H1 (cell line): ENCODE results near the gene KISS1. TPM values are rescaled to one million over a fixed set of nuclear protein-coding genes. Genes with fewer than 3 reads are reported as not detected.

Experiments used
- CTCF ChIA-PET: fragments of 300-600 bp; sonication (Branson Sonifier 250); formaldehyde crosslinking; loops from one replicate; lab custom pipeline; 2021; ENCODE audit not compliant: partially characterized antibody; lab: Charles Lee
- POLR2A ChIA-PET: fragments of 300-600 bp; sonication (Branson Sonifier 250); formaldehyde crosslinking; loops from one replicate; lab custom pipeline; 2021; ENCODE audit warnings: inconsistent platforms; ENCODE audit not compliant: partially characterized antibody; lab: Charles Lee
- DNase-seq, 2 experiments: peaks; one replicate each; pipeline versions ENCODE4 v3.0.0 to v3.0.0-alpha.2; 2010 to 2022; ENCODE audit warnings: low spot score in 2 of 2, low read depth in 1 of 2, mixed read lengths in 1 of 2
- FAIRE-seq: peaks from 2 replicates; lab custom pipeline; 2011; peaks lifted over from hg19 to GRCh38; lab: Jason Lieb, UNC
- H2AFZ ChIP-seq: 2 replicates; pipeline ENCODE4 v1.8.1; 2012; ENCODE audit warnings: low read length, inconsistent platforms
- H2AK5ac ChIP-seq: 2 replicates; pipeline ENCODE4 v1.6.1; 2013; ENCODE audit warnings: low read depth, low read length
- H2BK120ac ChIP-seq: replicated peaks from 2 replicates; pipeline ENCODE3; 2013; ENCODE audit warnings: low read depth, low read length, inconsistent platforms
- H2BK12ac ChIP-seq: 2 replicates; pipeline ENCODE4 v1.6.1; 2013; ENCODE audit warnings: low read depth, low read length
- H2BK15ac ChIP-seq: 2 replicates; pipeline ENCODE4 v1.6.1; 2013; ENCODE audit warnings: low read length
- H2BK20ac ChIP-seq: 2 replicates; pipeline ENCODE4 v1.6.1; 2013; ENCODE audit warnings: low read length
- H2BK5ac ChIP-seq: 2 replicates; pipeline ENCODE4 v1.6.1; 2013; ENCODE audit warnings: low read depth, low read length
- H3K14ac ChIP-seq: 2 replicates; pipeline ENCODE4 v1.6.1; 2013; ENCODE audit warnings: inconsistent platforms; ENCODE audit not compliant: insufficient read length
- H3K18ac ChIP-seq: 2 replicates; pipeline ENCODE4 v1.6.1; 2013; ENCODE audit warnings: low read length; ENCODE audit errors: extremely low read depth
- H3K23ac ChIP-seq: 2 replicates; pipeline ENCODE4 v1.6.1; 2013; ENCODE audit warnings: inconsistent platforms; ENCODE audit not compliant: insufficient read length
- H3K23me2 ChIP-seq: 2 replicates; pipeline ENCODE4 v1.6.1; 2013; ENCODE audit warnings: low read depth, low read length
- H3K27ac ChIP-seq: 2 replicates; pipeline ENCODE4 v1.6.1; 2011; ENCODE audit warnings: low read depth, low read length, inconsistent platforms
- H3K27me3 ChIP-seq, 4 experiments: replicated peaks in 1 of 4; 1 replicate in 1 of 4; 2 replicates in 3 of 4; pipeline versions ENCODE4 v1.6.1 to v1.8.1; 2011 to 2013; ENCODE audit warnings: low read length in 3 of 4, mild to moderate bottlenecking in 3 of 4, inconsistent platforms in 2 of 4, mixed read lengths in 2 of 4, moderate library complexity in 1 of 4; ENCODE audit not compliant: control insufficient read depth in 3 of 4, insufficient read depth in 3 of 4; ENCODE audit errors: extremely low read depth in 1 of 4
- H3K36me3 ChIP-seq, 4 experiments: 2 replicates each; pipeline versions ENCODE4 v1.6.1 to v1.8.1; 2011 to 2013; ENCODE audit warnings: mild to moderate bottlenecking in 4 of 4, low read length in 3 of 4, moderate library complexity in 2 of 4, control low read depth in 1 of 4, inconsistent platforms in 1 of 4; ENCODE audit not compliant: insufficient read depth in 4 of 4, control insufficient read depth in 2 of 4
- H3K4ac ChIP-seq: replicated peaks from 2 replicates; pipeline ENCODE3; 2013; ENCODE audit warnings: low read length, low read depth, mixed read lengths, inconsistent platforms; ENCODE audit not compliant: insufficient read length
- H3K4me1 ChIP-seq, 4 experiments: replicated peaks in 1 of 4; 1 replicate in 1 of 4; 2 replicates in 3 of 4; pipeline versions ENCODE4 v1.6.1 to v1.8.1; 2011 to 2013; ENCODE audit warnings: low read length in 3 of 4, inconsistent platforms in 2 of 4, mixed read lengths in 1 of 4; ENCODE audit not compliant: insufficient read depth in 4 of 4, control insufficient read depth in 3 of 4
- H3K4me2 ChIP-seq, 2 experiments: 2 replicates each; pipeline versions ENCODE4 v1.6.1 to v1.8.1; 2011 to 2013; ENCODE audit warnings: low read depth in 2 of 2, low read length in 2 of 2, control low read depth in 1 of 2, inconsistent platforms in 1 of 2, mild to moderate bottlenecking in 1 of 2; ENCODE audit not compliant: insufficient read depth in 1 of 2
- H3K4me3 ChIP-seq, 4 experiments: fragments of 200-600, 300-600 bp in 1 of 4; sonication (generic), shearing (Covaris generic), sonication (Bioruptor Twin) in 1 of 4; 2 replicates each; pipeline versions ENCODE4 v1.5.1 to v1.8.1; 2011 to 2016; ENCODE audit warnings: low read length in 4 of 4, low read depth in 3 of 4, control low read depth in 2 of 4, inconsistent platforms in 2 of 4, mild to moderate bottlenecking in 2 of 4, mixed read lengths in 1 of 4, moderate library complexity in 1 of 4; ENCODE audit not compliant: insufficient read depth in 2 of 4; ENCODE audit errors: extremely low read depth in 1 of 4
- H3K56ac ChIP-seq: replicated peaks from 2 replicates; pipeline ENCODE3; 2013; ENCODE audit warnings: low read depth, mild to moderate bottlenecking, mixed read lengths, low read length, inconsistent platforms; ENCODE audit not compliant: insufficient read length
- H3K79me1 ChIP-seq: 2 replicates; pipeline ENCODE4 v1.6.1; 2013; ENCODE audit warnings: low read depth, low read length, control low read depth
- H3K79me2 ChIP-seq, 2 experiments: 2 replicates each; pipeline versions ENCODE4 v1.6.1 to v1.8.1; 2012 to 2013; ENCODE audit warnings: low read length in 2 of 2, mild to moderate bottlenecking in 2 of 2, inconsistent platforms in 1 of 2; ENCODE audit not compliant: insufficient read depth in 2 of 2, control insufficient read depth in 1 of 2
- H3K9ac ChIP-seq, 4 experiments: replicated peaks in 1 of 4; 1 replicate in 1 of 4; 2 replicates in 3 of 4; pipeline versions ENCODE4 v1.6.1 to v1.8.1; 2011 to 2013; ENCODE audit warnings: low read depth in 3 of 4, low read length in 3 of 4, control low read depth in 2 of 4, mild to moderate bottlenecking in 2 of 4, moderate library complexity in 2 of 4, inconsistent platforms in 1 of 4; ENCODE audit errors: extremely low read depth in 1 of 4
- H3K9me3 ChIP-seq, 2 experiments: 2 replicates each; pipeline versions ENCODE4 v1.6.1 to v1.8.1; 2012 to 2013; ENCODE audit warnings: mild to moderate bottlenecking in 2 of 2, moderate library complexity in 2 of 2, control low read depth in 1 of 2, inconsistent platforms in 1 of 2, low read depth in 1 of 2, low read length in 1 of 2, mixed read lengths in 1 of 2; ENCODE audit not compliant: insufficient read depth in 2 of 2
- H4K20me1 ChIP-seq, 2 experiments: replicated peaks in 1 of 2; 2 replicates each; pipeline versions ENCODE3 to v1.8.1; 2011 to 2013; ENCODE audit warnings: inconsistent platforms in 2 of 2, low read length in 2 of 2, mild to moderate bottlenecking in 1 of 2; ENCODE audit not compliant: insufficient read depth in 2 of 2, control insufficient read depth in 1 of 2
- H4K5ac ChIP-seq: 2 replicates; pipeline ENCODE4 v1.6.1; 2013; ENCODE audit warnings: low read length, low read depth, mixed read lengths, inconsistent platforms; ENCODE audit not compliant: insufficient read length
- H4K8ac ChIP-seq: 2 replicates; pipeline ENCODE4 v1.8.0; 2013; ENCODE audit warnings: mild to moderate bottlenecking, moderate library complexity, low read length, inconsistent platforms; ENCODE audit not compliant: insufficient read depth; ENCODE audit errors: extremely low read depth
- H4K91ac ChIP-seq: replicated peaks from 2 replicates; pipeline ENCODE3; 2013; ENCODE audit warnings: low read length, mixed read lengths, inconsistent platforms; ENCODE audit not compliant: insufficient read length
- GABPA ChIP-seq: IDR thresholded peaks from 2 replicates; pipeline ENCODE4 v1.6.1; 2011; ENCODE audit warnings: mild to moderate bottlenecking, low read length, moderate library complexity, borderline replicate concordance; ENCODE audit not compliant: insufficient read depth
- JUN ChIP-seq: IDR thresholded peaks from 2 replicates; pipeline ENCODE4 v1.6.1; 2011; ENCODE audit warnings: low read depth, mild to moderate bottlenecking, improper control_type of control experiment, low read length
- KDM5A ChIP-seq: fragments of 200-600 bp; IDR thresholded peaks from 2 replicates; pipeline ENCODE4 v1.7.1; 2012; ENCODE audit warnings: mild to moderate bottlenecking, low read length, inconsistent platforms, mixed read lengths
- MAX ChIP-seq: IDR thresholded peaks from 2 replicates; pipeline ENCODE4 v1.6.1; 2012; ENCODE audit warnings: inconsistent platforms
- PHF8 ChIP-seq: fragments of 200-600 bp; sonication (generic); conservative IDR thresholded peaks from 2 replicates; pipeline ENCODE4 v1.7.1; 2012; ENCODE audit warnings: low read depth, mild to moderate bottlenecking, inconsistent platforms, low read length, moderate library complexity
- POU5F1 ChIP-seq: IDR thresholded peaks from 2 replicates; pipeline ENCODE4 v1.6.1; 2011; ENCODE audit warnings: low read depth, mild to moderate bottlenecking, low read length, moderate library complexity
- RFX5 ChIP-seq: IDR thresholded peaks from 2 replicates; pipeline ENCODE4 v1.6.1; 2011; ENCODE audit warnings: low read depth, low read length, improper control_type of control experiment, borderline replicate concordance
- SAP30 ChIP-seq: fragments of 300-600 bp; sonication (generic); IDR thresholded peaks from 2 replicates; pipeline ENCODE4 v1.7.1; 2012; ENCODE audit warnings: low read length, moderate library complexity, mild to moderate bottlenecking, inconsistent platforms; ENCODE audit not compliant: insufficient read depth, insufficient replicate concordance
- TAF7 ChIP-seq: optimal IDR thresholded peaks from 2 replicates; pipeline ENCODE3; 2011; ENCODE audit warnings: low read depth, mild to moderate bottlenecking, inconsistent platforms, low read length, moderate library complexity, borderline replicate concordance
- ZNF274 ChIP-seq: IDR thresholded peaks from 2 replicates; pipeline ENCODE4 v1.7.0; 2012; ENCODE audit warnings: low read length, borderline replicate concordance; ENCODE audit errors: extremely low read depth
- WGBS, 2 experiments: shearing (Covaris generic) in 1 of 2; methylation state at CpG; one replicate each; pipeline versions ENCODE4 v1.1.6 to v1.1.7; 2013 to 2015; ENCODE audit warnings: low lambda C conversion rate in 2 of 2, mixed read lengths in 2 of 2, inconsistent platforms in 1 of 2, low coverage in 1 of 2, missing lambda C conversion rate in 1 of 2; ENCODE audit not compliant: insufficient replicate concordance in 2 of 2, insufficient coverage in 1 of 2, insufficient read length in 1 of 2; ENCODE audit errors: extremely low coverage in 1 of 2, missing lambda C conversion rate in 1 of 2; 5-methylcytosine and 5-hydroxymethylcytosine counted together
- polyA plus RNA-seq, 7 experiments: library from polyadenylated mRNA; depleted of rRNA in 3 of 7; stranded (reverse) in 5 of 7; unstranded in 2 of 7; fragments of >200 nt in 5 of 7; fragments of 200-250 nt in 2 of 7; gene quantifications; 1 replicate in 5 of 7; 2 replicates in 1 of 7; 4 replicates in 1 of 7; pipeline versions ENCODE4 v1.2.1 to v1.2.3, GENCODE V29; 2011 to 2013; ENCODE audit warnings: missing spikeins in 2 of 7, mixed read lengths in 2 of 7
- total RNA-seq: library from RNA; stranded (reverse); fragmentation: NEBNext Ultra II Directional; extraction: Animal tissue kit (Norgen Biotek cat#: 25700); gene quantifications from 2 replicates; pipeline ENCODE4 v1.2.1, GENCODE V29; 2021
- TF ChIP-seq, protein P1 (sequence below): IDR thresholded peaks from 2 replicates; pipeline ENCODE4 v1.6.1; 2011; ENCODE audit warnings: low read depth, mild to moderate bottlenecking, low read length; ENCODE audit not compliant: insufficient read depth

KISS1 gene
- total and polyA plus RNA-seq, 2 of the 8 experiments (the other 6 are each of a cell fraction or from before 2014, with no cell fraction given) = 0.71 TPM; not detected in 1

GRCh38 chr1:204227996-204228785 lies 31.9 kb upstream of the KISS1 start:
- peak overlapping the region in 1 of 4 experiments; percentile 12; a peak in 1 of 7 replicates for H3K9ac ChIP-seq
- no peak overlapping the region for H3K56ac ChIP-seq
- H2BK15ac ChIP-seq = no peak overlapping the region
- no peak overlapping the region for H2BK120ac ChIP-seq
- DNase-seq = no peak
- no peaks in the 10 kb centered on the region for H3K23me2 ChIP-seq
- no peak overlapping the region for H3K4ac ChIP-seq
- no peak overlapping the region for H2BK5ac ChIP-seq
- CTCF ChIA-PET = interaction anchor here (0.8 to 8.3 kb wide), 8 partner anchors 8 to 170 kb away, joined by 3 to 59 read pairs (median 8); partner anchors contain the start of gene GOLT1A
- no peak overlapping the region for H2BK20ac ChIP-seq
- H3K79me1 ChIP-seq = no peaks in the 10 kb centered on the region
- no peak for FAIRE-seq
- 86% methylated on average over 20 of the region's 20 CpGs; no CpG with 5 or more reads in 1 of the 2 experiments for WGBS, 2 experiments
- no peak overlapping the region for H2BK12ac ChIP-seq
- H3K4me2 ChIP-seq = no peak overlapping the region
- H3K36me3 ChIP-seq = no peaks in the 10 kb centered on the region; a peak in 1 of 8 replicates
- H3K27ac ChIP-seq = no peak overlapping the region
- H2AK5ac ChIP-seq = no peak overlapping the region
- no peak overlapping the region for H4K91ac ChIP-seq
- H2AFZ ChIP-seq = no peak overlapping the region
- no peak overlapping the region for H3K14ac ChIP-seq
- no peaks in the 10 kb centered on the region for H3K4me1 ChIP-seq
- H4K5ac ChIP-seq = no peak overlapping the region
- H3K27me3 ChIP-seq = no peaks in the 10 kb centered on the region
- H3K23ac ChIP-seq = no peak overlapping the region
- POLR2A ChIA-PET = no interaction called here
- no peak overlapping the region for H4K8ac ChIP-seq
- no peak overlapping the region for H3K4me3 ChIP-seq
- no peaks in the 10 kb centered on the region for H4K20me1 ChIP-seq
- no peak overlapping the region for H3K18ac ChIP-seq
- H3K79me2 ChIP-seq = no peaks in the 10 kb centered on the region
- no peaks in the 10 kb centered on the region for H3K9me3 ChIP-seq
- TF ChIP-seq TAF7 (no peak), PHF8 (no peak), MAX (no peak), KDM5A (no peak), POU5F1 (no peak), ZNF274 (no peak), RFX5 (no peak), JUN (no peak), GABPA (no peak), SAP30 (no peak)
- TF ChIP-seq, protein P1, sequence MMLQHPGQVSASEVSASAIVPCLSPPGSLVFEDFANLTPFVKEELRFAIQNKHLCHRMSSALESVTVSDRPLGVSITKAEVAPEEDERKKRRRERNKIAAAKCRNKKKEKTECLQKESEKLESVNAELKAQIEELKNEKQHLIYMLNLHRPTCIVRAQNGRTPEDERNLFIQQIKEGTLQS = no peak
